H1 (cell line): ENCODE results near the gene PLPP4. TPM values are rescaled to one million over a fixed set of nuclear protein-coding genes. Genes with fewer than 3 reads are reported as not detected.

Source experiments
- ATF2 ChIP-seq: IDR thresholded peaks from 2 replicates; pipeline ENCODE4 v1.6.1; 2012; ENCODE audit warnings: low read length, inconsistent platforms
- BCL11A ChIP-seq, 2 experiments: IDR thresholded peaks; one replicate each; pipeline ENCODE4 v1.6.1; 2011; ENCODE audit warnings: low read depth in 2 of 2, low read length in 2 of 2, mild to moderate bottlenecking in 2 of 2
- EP300 ChIP-seq, 2 experiments: IDR thresholded peaks; 1 replicate in 1 of 2; 2 replicates in 1 of 2; pipeline ENCODE4 v1.6.1; 2011 to 2012; ENCODE audit warnings: low read depth in 2 of 2, low read length in 2 of 2, mild to moderate bottlenecking in 2 of 2, borderline replicate concordance in 1 of 2, inconsistent platforms in 1 of 2, moderate library complexity in 1 of 2
- HDAC6 ChIP-seq: IDR thresholded peaks from one replicate; pipeline ENCODE4 v1.7.1; 2012; ENCODE audit warnings: low read depth, mild to moderate bottlenecking, inconsistent platforms, low read length, moderate library complexity
- MAX ChIP-seq: IDR thresholded peaks from 2 replicates; pipeline ENCODE4 v1.6.1; 2012; ENCODE audit warnings: inconsistent platforms
- NRF1 ChIP-seq: IDR thresholded peaks from 2 replicates; pipeline ENCODE4 v1.6.1; 2011; ENCODE audit warnings: mild to moderate bottlenecking, low read depth, low read length, improper control_type of control experiment
- POU5F1 ChIP-seq: IDR thresholded peaks from 2 replicates; pipeline ENCODE4 v1.6.1; 2011; ENCODE audit warnings: low read depth, mild to moderate bottlenecking, low read length, moderate library complexity
- RXRA ChIP-seq: IDR thresholded peaks from 2 replicates; pipeline ENCODE4 v1.6.1; 2011; ENCODE audit warnings: low read depth, mild to moderate bottlenecking, low read length, moderate library complexity; ENCODE audit not compliant: insufficient read depth
- SIX5 ChIP-seq: IDR thresholded peaks from 2 replicates; pipeline ENCODE4 v1.6.1; 2011; ENCODE audit warnings: mild to moderate bottlenecking, low read depth, low read length
- polyA plus RNA-seq, 7 experiments: library from polyadenylated mRNA; depleted of rRNA in 3 of 7; stranded (reverse) in 5 of 7; unstranded in 2 of 7; fragments of >200 nt in 5 of 7; fragments of 200-250 nt in 2 of 7; gene quantifications; 1 replicate in 5 of 7; 2 replicates in 1 of 7; 4 replicates in 1 of 7; pipeline versions ENCODE4 v1.2.1 to v1.2.3, GENCODE V29; 2011 to 2013; ENCODE audit warnings: missing spikeins in 2 of 7, mixed read lengths in 2 of 7
- total RNA-seq: library from RNA; stranded (reverse); fragmentation: NEBNext Ultra II Directional; extraction: Animal tissue kit (Norgen Biotek cat#: 25700); gene quantifications from 2 replicates; pipeline ENCODE4 v1.2.1, GENCODE V29; 2021

The PLPP4 gene
- total and polyA plus RNA-seq, 2 of the 8 experiments (the other 6 are each of a cell fraction or from before 2014, with no cell fraction given), result 0.30 TPM; not detected in 1

GRCh38 chr10:120429395-120429794 lies 27.6 kb upstream of the PLPP4 start (continued):
- TF ChIP-seq ATF2 (no peak), HDAC6 (no peak), NRF1 (no peak), MAX (no peak), EP300 (IDR thresholded peaks at IDR 0.05; ENCODE audit: borderline replicate concordance in 1 of 2, low read depth in 2 of 2, low read length in 2 of 2) (no peak), RXRA (no peak), POU5F1 (no peak), BCL11A (IDR thresholded peaks at IDR 0.05; ENCODE audit: low read depth in 2 of 2, low read length in 2 of 2) (no peak), SIX5 (no peak)
